AG09309 (cell line): ENCODE data around the gene RNF213.

Experiments used
- DNase-seq: peaks from one replicate; pipeline ENCODE4 v3.0.0-alpha.2; 2010; ENCODE audit warnings: low read depth
- H3K4me3 ChIP-seq: 2 replicates; pipeline ENCODE4 v1.5.1; 2011; ENCODE audit warnings: mild to moderate bottlenecking, low read depth, low read length, moderate library complexity; ENCODE audit not compliant: control insufficient read depth
- TF ChIP-seq, protein P1 (sequence below): IDR thresholded peaks from 2 replicates; pipeline ENCODE4 v1.5.1; 2011; ENCODE audit warnings: mild to moderate bottlenecking, low read depth, low read length, inconsistent platforms; ENCODE audit not compliant: insufficient read depth, control insufficient read depth; ENCODE audit errors: missing control alignments

The RNF213 gene

DNA sequence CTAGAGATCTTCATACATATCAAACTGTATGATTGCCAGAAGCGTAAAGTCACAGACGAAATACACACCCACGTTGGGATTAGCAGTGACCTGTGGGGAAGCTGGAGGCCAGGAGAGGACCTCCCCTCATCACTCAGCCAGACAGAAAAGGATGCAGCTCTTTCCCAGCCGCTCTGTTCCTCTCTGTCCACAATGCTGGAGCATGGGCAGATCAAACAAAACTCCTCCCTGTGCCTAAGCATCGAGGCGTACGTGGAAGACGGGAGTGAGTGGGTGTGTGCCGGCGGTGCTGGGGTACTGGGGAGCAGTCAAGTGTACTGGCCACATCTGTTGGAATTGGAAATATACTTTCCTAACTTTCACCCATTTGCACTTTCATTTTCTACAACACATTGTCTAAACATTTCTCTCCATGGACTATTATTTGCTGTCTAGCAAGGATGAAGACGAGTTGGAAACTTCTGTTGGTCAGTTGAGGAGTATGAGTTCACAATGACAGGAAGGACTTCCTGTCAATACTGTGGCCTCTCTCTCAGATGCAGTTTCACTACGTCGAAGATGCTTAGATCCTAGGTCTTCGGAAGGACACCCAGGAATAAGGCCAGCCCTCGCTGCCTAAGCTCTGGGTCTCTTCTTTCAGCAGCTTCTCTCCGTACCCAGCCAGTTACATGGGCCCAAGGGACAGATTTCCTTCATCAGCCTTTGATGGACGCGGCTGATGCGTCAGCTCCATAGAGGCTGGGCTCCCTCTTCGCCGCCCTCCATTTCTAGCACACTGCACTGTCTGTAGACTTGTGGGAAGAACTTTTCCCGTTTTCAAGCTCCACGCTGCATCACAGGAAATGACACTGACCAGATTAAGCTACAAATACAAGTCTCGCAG is 123.7 kb downstream of the RNF213 start:
- no peak overlapping the region for H3K4me3 ChIP-seq
- TF ChIP-seq, protein P1, sequence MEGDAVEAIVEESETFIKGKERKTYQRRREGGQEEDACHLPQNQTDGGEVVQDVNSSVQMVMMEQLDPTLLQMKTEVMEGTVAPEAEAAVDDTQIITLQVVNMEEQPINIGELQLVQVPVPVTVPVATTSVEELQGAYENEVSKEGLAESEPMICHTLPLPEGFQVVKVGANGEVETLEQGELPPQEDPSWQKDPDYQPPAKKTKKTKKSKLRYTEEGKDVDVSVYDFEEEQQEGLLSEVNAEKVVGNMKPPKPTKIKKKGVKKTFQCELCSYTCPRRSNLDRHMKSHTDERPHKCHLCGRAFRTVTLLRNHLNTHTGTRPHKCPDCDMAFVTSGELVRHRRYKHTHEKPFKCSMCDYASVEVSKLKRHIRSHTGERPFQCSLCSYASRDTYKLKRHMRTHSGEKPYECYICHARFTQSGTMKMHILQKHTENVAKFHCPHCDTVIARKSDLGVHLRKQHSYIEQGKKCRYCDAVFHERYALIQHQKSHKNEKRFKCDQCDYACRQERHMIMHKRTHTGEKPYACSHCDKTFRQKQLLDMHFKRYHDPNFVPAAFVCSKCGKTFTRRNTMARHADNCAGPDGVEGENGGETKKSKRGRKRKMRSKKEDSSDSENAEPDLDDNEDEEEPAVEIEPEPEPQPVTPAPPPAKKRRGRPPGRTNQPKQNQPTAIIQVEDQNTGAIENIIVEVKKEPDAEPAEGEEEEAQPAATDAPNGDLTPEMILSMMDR = no peak
- DNase-seq = no peak

- H3K4me3 ChIP-seq = no peak overlapping the region
- TF ChIP-seq, protein P1 = no peak
- DNase-seq = no peak
These were observed 124.4 kb downstream of the RNF213 start for GRCh38 chr17:80385046-80385445.

GRCh38 chr17:80386341-80386740 is 125.7 kb downstream of the RNF213 start:
- TF ChIP-seq, protein P1 = no peak
- no peak overlapping the region for H3K4me3 ChIP-seq
- DNase-seq = no peak

- DNase-seq = no peak
- TF ChIP-seq, protein P1 = no peak
- no peak overlapping the region for H3K4me3 ChIP-seq
These were observed 126.4 kb downstream of the RNF213 start for GRCh38 chr17:80387071-80387470.

DNA sequence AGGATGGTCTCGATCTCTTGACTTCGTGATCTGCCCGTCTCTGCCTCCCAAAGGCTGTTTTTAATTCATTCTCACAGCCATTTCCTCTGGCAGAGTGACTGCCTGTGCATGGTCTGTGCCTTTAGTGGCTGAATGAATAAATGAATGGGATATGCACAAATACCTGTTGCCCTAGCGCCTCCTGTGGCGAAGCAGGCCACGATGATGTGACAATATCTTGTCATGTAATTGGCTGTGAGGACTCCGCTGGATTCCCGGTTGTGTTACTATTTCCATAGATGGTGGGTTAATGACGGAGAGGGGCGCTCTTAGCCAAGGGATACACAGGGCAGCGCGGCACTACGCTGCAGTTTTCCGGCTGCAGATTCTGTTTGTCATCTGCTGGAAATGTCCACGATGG is 127.5 kb downstream of the RNF213 start:
- TF ChIP-seq, protein P1 = no peak
- no peak for DNase-seq
- H3K4me3 ChIP-seq = no peak overlapping the region

GRCh38 chr17:80388601-80389000 is 127.9 kb downstream of the RNF213 start:
- no peak for DNase-seq
- no peak overlapping the region for H3K4me3 ChIP-seq
- TF ChIP-seq, protein P1 = no peak
